SK-N-SH (cell line): Measurements from ENCODE around the gene RARA. TPM values are rescaled to one million over a fixed set of nuclear protein-coding genes. Genes with fewer than 3 reads are reported as not detected.

ENCODE experiments used
- CTCF ChIA-PET: fragments of 300-600, 350-600 bp; formaldehyde crosslinking; extraction: SDS; loops from one replicate; lab custom pipeline; 2021; lab: Yijun Ruan, JAX
- POLR2A ChIA-PET: fragments of 350-600 bp; sonication (Branson Sonifier 250); formaldehyde crosslinking; extraction: SDS; loops from one replicate; lab custom pipeline; 2020; ENCODE audit warnings: antibody characterized with exemption, inconsistent platforms; lab: Yijun Ruan, JAX
- DNase-seq: peaks from one replicate; pipeline ENCODE4 v3.0.0; 2012
- H2AFZ ChIP-seq: fragments of 200-600 bp; sonication (generic); 2 replicates; pipeline ENCODE4 v1.8.1; 2016; ENCODE audit warnings: antibody characterized with exemption, mild to moderate bottlenecking, low read depth
- H3F3A ChIP-seq: fragments of 200-600 bp; sonication (generic); replicated peaks from 2 replicates; pipeline ENCODE3; 2016; ENCODE audit warnings: antibody characterized with exemption, mild to moderate bottlenecking; ENCODE audit not compliant: insufficient read depth
- H3K27ac ChIP-seq, 2 experiments: fragments of 200-500 bp in 1 of 2; fragments of 200-600 bp in 1 of 2; sonication (Bioruptor generic) in 1 of 2; sonication (generic), shearing (Covaris generic) in 1 of 2; 2 replicates each; pipeline versions ENCODE4 v1.5.1 to v1.6.1; 2014 to 2016; ENCODE audit warnings: low read depth in 2 of 2, inconsistent platforms in 1 of 2, low read length in 1 of 2, mild to moderate bottlenecking in 1 of 2, mixed read lengths in 1 of 2
- H3K27me3 ChIP-seq: fragments of 200-600 bp; sonication (generic), shearing (Covaris generic); 2 replicates; pipeline ENCODE4 v1.6.1; 2016; ENCODE audit warnings: mixed run types; ENCODE audit not compliant: insufficient read depth
- H3K36me3 ChIP-seq, 2 experiments: fragments of 200-500 bp in 1 of 2; fragments of 200-600 bp in 1 of 2; sonication (Bioruptor generic) in 1 of 2; sonication (generic) in 1 of 2; replicated peaks in 1 of 2; 2 replicates each; pipeline versions ENCODE3 to v1.5.1; 2014 to 2016; ENCODE audit warnings: low read length in 1 of 2, mild to moderate bottlenecking in 1 of 2; ENCODE audit not compliant: insufficient read depth in 2 of 2, control insufficient read depth in 1 of 2
- H3K4me1 ChIP-seq, 2 experiments: fragments of 200-500 bp in 1 of 2; fragments of 200-600 bp in 1 of 2; sonication (Bioruptor generic) in 1 of 2; sonication (generic), shearing (Covaris generic) in 1 of 2; 2 replicates each; pipeline versions ENCODE4 v1.5.1 to v1.6.1; 2014 to 2016; ENCODE audit warnings: low read depth in 1 of 2, low read length in 1 of 2, mixed run types in 1 of 2; ENCODE audit not compliant: insufficient read depth in 2 of 2, control insufficient read depth in 1 of 2
- H3K4me2 ChIP-seq: fragments of 200-600 bp; sonication (generic), shearing (Covaris generic); 2 replicates; pipeline ENCODE4 v1.6.1; 2017; ENCODE audit warnings: mixed run types
- H3K4me3 ChIP-seq, 2 experiments: fragments of 200-500 bp in 1 of 2; fragments of 200-600 bp in 1 of 2; sonication (Bioruptor generic) in 1 of 2; sonication (generic), shearing (Covaris generic) in 1 of 2; 2 replicates each; pipeline versions ENCODE4 v1.5.1 to v1.8.1; 2014 to 2016; ENCODE audit warnings: low read depth in 2 of 2, inconsistent platforms in 1 of 2, low read length in 1 of 2, mild to moderate bottlenecking in 1 of 2, mixed read lengths in 1 of 2, moderate library complexity in 1 of 2
- H3K79me2 ChIP-seq: fragments of 200-600 bp; sonication (generic); 2 replicates; pipeline ENCODE4 v1.8.1; 2017; ENCODE audit warnings: mild to moderate bottlenecking; ENCODE audit not compliant: insufficient read depth
- H3K9ac ChIP-seq: fragments of 200-600 bp; sonication (generic); 2 replicates; pipeline ENCODE4 v1.6.1; 2017; ENCODE audit warnings: mixed run types
- H3K9me2 ChIP-seq: fragments of 200-600 bp; sonication (generic); 2 replicates; pipeline ENCODE4 v1.6.1; 2017; ENCODE audit warnings: mixed run types
- H3K9me3 ChIP-seq: fragments of 200-600 bp; sonication (generic); 2 replicates; pipeline ENCODE4 v1.6.1; 2017; ENCODE audit warnings: mixed run types, mild to moderate bottlenecking, moderate library complexity
- H4K20me1 ChIP-seq: fragments of 200-600 bp; sonication (generic); 2 replicates; pipeline ENCODE4 v1.6.1; 2017; ENCODE audit warnings: mild to moderate bottlenecking, mixed run types; ENCODE audit not compliant: insufficient read depth
- GABPA ChIP-seq: IDR thresholded peaks from 2 replicates; pipeline ENCODE4 v1.4.0; 2012; ENCODE audit warnings: low read depth, mild to moderate bottlenecking
- NFIC ChIP-seq: IDR thresholded peaks from 2 replicates; pipeline ENCODE4 v1.4.0; 2012; ENCODE audit warnings: borderline replicate concordance
- NRF1 ChIP-seq: IDR thresholded peaks from 2 replicates; pipeline ENCODE4 v1.6.1; 2012; ENCODE audit warnings: low read depth, mild to moderate bottlenecking, low read length
- RCOR1 ChIP-seq: fragments of 150-350 bp; IDR thresholded peaks from 2 replicates; pipeline ENCODE4 v1.6.1; 2017; ENCODE audit warnings: antibody characterized with exemption, low read length
- RFX5 ChIP-seq: IDR thresholded peaks from 2 replicates; pipeline ENCODE4 v1.6.1; 2012; ENCODE audit warnings: mild to moderate bottlenecking, improper control_type of control experiment, low read length
- TAF1 ChIP-seq: IDR thresholded peaks from 2 replicates; pipeline ENCODE4 v1.6.1; 2012; ENCODE audit warnings: low read depth, mild to moderate bottlenecking, low read length, moderate library complexity, borderline replicate concordance
- TCF12 ChIP-seq: IDR thresholded peaks from 2 replicates; pipeline ENCODE4 v1.4.0; 2012
- YY1 ChIP-seq: IDR thresholded peaks from 2 replicates; pipeline ENCODE4 v1.4.0; 2012; ENCODE audit warnings: low read depth, mild to moderate bottlenecking
- WGBS: methylation state at CpG from one replicate; pipeline ENCODE4 v1.1.6; 2017; ENCODE audit warnings: low lambda C conversion rate; 5-methylcytosine and 5-hydroxymethylcytosine counted together
- polyA plus RNA-seq, 3 experiments: library from polyadenylated mRNA; depleted of rRNA; stranded (reverse); fragments of >200 nt; gene quantifications; 2 replicates each; pipeline ENCODE4 v1.2.3, GENCODE V29; 2012
- TF ChIP-seq, protein P1 (sequence below): IDR thresholded peaks from 2 replicates; pipeline ENCODE4 v1.4.0; 2012; ENCODE audit warnings: low read depth, borderline replicate concordance
- TF ChIP-seq, protein P2 (sequence below): IDR thresholded peaks from 2 replicates; pipeline ENCODE4 v1.4.0; 2012; ENCODE audit warnings: low read depth, borderline replicate concordance
- TF ChIP-seq, protein P3 (sequence below): fragments of 200-600 bp; sonication (generic); IDR thresholded peaks from 2 replicates; pipeline ENCODE4 v1.6.1; 2017; ENCODE audit warnings: antibody characterized with exemption, mild to moderate bottlenecking, moderate library complexity

RARA gene
- polyA plus RNA-seq, 1 of the 3 experiments (the other 2 are of a cell fraction): 13.3 TPM

DNA sequence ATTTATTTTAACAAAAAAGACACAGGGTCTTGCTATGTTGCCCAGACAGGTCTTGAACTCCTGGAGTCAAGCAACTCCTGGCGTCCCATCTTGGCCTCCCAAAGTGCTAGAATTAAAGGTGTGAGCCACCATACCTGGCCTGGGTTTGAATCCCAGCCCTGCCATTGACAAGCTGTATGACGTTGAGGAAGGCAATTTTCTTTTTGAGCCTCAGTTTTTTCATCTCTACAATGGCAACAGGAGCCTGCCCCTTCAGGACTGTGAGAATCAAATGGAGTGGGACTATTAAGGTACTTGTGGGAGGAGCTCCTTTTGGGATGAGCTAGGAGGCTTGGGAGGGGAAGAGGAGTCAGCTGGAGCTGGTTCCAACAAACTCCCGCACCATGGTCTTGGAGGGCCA, 6.2 kb downstream of the RARA start:
- peak overlapping the region; percentile 94 to 95 for H3K27ac ChIP-seq
- POLR2A ChIA-PET: interaction anchor here (2.9 kb wide), 1 partner anchor 36 kb away, joined by 7 read pairs; no protein-coding TSS in a partner anchor
- 92% methylated on average over 3 of the region's 3 CpGs for WGBS
- CTCF ChIA-PET: interaction anchor here (36.0 to 57.6 kb wide), 2 partner anchors 10 to 23 kb away, joined by 1706 read pairs; partner anchors contain the start of genes CDC6, GJD3 and RARA
- H3K9me2 ChIP-seq: no peaks in the 10 kb centered on the region
- peak overlapping the region; percentile 95 for H3K4me2 ChIP-seq
- H3K79me2 ChIP-seq: peaks cover 41% of the 10 kb centered on the region
- TF ChIP-seq TCF12 (no peak), YY1 (no peak), NRF1 (no peak), GABPA (no peak), NFIC (no peak), TAF1 (no peak), RFX5 (no peak), RCOR1 (no peak)
- TF ChIP-seq, protein P1, sequence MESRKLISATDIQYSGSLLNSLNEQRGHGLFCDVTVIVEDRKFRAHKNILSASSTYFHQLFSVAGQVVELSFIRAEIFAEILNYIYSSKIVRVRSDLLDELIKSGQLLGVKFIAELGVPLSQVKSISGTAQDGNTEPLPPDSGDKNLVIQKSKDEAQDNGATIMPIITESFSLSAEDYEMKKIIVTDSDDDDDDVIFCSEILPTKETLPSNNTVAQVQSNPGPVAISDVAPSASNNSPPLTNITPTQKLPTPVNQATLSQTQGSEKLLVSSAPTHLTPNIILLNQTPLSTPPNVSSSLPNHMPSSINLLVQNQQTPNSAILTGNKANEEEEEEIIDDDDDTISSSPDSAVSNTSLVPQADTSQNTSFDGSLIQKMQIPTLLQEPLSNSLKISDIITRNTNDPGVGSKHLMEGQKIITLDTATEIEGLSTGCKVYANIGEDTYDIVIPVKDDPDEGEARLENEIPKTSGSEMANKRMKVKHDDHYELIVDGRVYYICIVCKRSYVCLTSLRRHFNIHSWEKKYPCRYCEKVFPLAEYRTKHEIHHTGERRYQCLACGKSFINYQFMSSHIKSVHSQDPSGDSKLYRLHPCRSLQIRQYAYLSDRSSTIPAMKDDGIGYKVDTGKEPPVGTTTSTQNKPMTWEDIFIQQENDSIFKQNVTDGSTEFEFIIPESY: no peak
- TF ChIP-seq, protein P2, sequence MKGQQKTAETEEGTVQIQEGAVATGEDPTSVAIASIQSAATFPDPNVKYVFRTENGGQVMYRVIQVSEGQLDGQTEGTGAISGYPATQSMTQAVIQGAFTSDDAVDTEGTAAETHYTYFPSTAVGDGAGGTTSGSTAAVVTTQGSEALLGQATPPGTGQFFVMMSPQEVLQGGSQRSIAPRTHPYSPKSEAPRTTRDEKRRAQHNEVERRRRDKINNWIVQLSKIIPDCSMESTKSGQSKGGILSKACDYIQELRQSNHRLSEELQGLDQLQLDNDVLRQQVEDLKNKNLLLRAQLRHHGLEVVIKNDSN: no peak
- TF ChIP-seq, protein P3, sequence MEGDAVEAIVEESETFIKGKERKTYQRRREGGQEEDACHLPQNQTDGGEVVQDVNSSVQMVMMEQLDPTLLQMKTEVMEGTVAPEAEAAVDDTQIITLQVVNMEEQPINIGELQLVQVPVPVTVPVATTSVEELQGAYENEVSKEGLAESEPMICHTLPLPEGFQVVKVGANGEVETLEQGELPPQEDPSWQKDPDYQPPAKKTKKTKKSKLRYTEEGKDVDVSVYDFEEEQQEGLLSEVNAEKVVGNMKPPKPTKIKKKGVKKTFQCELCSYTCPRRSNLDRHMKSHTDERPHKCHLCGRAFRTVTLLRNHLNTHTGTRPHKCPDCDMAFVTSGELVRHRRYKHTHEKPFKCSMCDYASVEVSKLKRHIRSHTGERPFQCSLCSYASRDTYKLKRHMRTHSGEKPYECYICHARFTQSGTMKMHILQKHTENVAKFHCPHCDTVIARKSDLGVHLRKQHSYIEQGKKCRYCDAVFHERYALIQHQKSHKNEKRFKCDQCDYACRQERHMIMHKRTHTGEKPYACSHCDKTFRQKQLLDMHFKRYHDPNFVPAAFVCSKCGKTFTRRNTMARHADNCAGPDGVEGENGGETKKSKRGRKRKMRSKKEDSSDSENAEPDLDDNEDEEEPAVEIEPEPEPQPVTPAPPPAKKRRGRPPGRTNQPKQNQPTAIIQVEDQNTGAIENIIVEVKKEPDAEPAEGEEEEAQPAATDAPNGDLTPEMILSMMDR: no peak
- H3K36me3 ChIP-seq: no peaks in the 10 kb centered on the region
- no peak overlapping the region for H2AFZ ChIP-seq
- no peak overlapping the region for H3K4me3 ChIP-seq
- no peak overlapping the region for H3K9ac ChIP-seq
- no peaks in the 10 kb centered on the region for H3K9me3 ChIP-seq
- H3F3A ChIP-seq: peaks cover 50% of the 10 kb centered on the region
- H3K4me1 ChIP-seq: peaks cover 60 to 91% of the 10 kb centered on the region in 2 experiments
- H4K20me1 ChIP-seq: peaks cover 5% of the 10 kb centered on the region
- no peaks in the 10 kb centered on the region for H3K27me3 ChIP-seq
- DNase-seq: no peak
